H1 (cell line): ENCODE data around the gene PEAK1. TPM values are rescaled to one million over a fixed set of nuclear protein-coding genes. Genes with fewer than 3 reads are reported as not detected.

Experiments used
- ATF2 ChIP-seq: IDR thresholded peaks from 2 replicates; pipeline ENCODE4 v1.6.1; 2012; ENCODE audit warnings: low read length, inconsistent platforms
- BACH1 ChIP-seq: IDR thresholded peaks from 2 replicates; pipeline ENCODE4 v1.6.1; 2012; ENCODE audit warnings: low read length, improper control_type of control experiment
- BCL11A ChIP-seq, 2 experiments: IDR thresholded peaks; one replicate each; pipeline ENCODE4 v1.6.1; 2011; ENCODE audit warnings: low read depth in 2 of 2, low read length in 2 of 2, mild to moderate bottlenecking in 2 of 2
- E2F6 ChIP-seq: IDR thresholded peaks from 2 replicates; pipeline ENCODE4 v1.6.1; 2012; ENCODE audit warnings: inconsistent platforms
- KDM4A ChIP-seq: IDR thresholded peaks from one replicate; pipeline ENCODE4 v1.7.1; 2012; ENCODE audit warnings: low read depth, mild to moderate bottlenecking, moderate library complexity, low read length, inconsistent platforms; ENCODE audit not compliant: severe bottlenecking
- POLR2AphosphoS5 ChIP-seq: IDR thresholded peaks from 2 replicates; pipeline ENCODE4 v1.6.1; 2011; ENCODE audit warnings: low read depth, low read length
- POU5F1 ChIP-seq: IDR thresholded peaks from 2 replicates; pipeline ENCODE4 v1.6.1; 2011; ENCODE audit warnings: low read depth, mild to moderate bottlenecking, low read length, moderate library complexity
- RBBP5 ChIP-seq: IDR thresholded peaks from 2 replicates; pipeline ENCODE4 v1.7.1; 2012; ENCODE audit warnings: low read depth, mild to moderate bottlenecking, inconsistent platforms, low read length, moderate library complexity, borderline replicate concordance
- RFX5 ChIP-seq: IDR thresholded peaks from 2 replicates; pipeline ENCODE4 v1.6.1; 2011; ENCODE audit warnings: low read depth, low read length, improper control_type of control experiment, borderline replicate concordance
- RXRA ChIP-seq: IDR thresholded peaks from 2 replicates; pipeline ENCODE4 v1.6.1; 2011; ENCODE audit warnings: low read depth, mild to moderate bottlenecking, low read length, moderate library complexity; ENCODE audit not compliant: insufficient read depth
- USF2 ChIP-seq: IDR thresholded peaks from 2 replicates; pipeline ENCODE4 v1.6.1; 2011; ENCODE audit warnings: low read length, improper control_type of control experiment
- polyA plus RNA-seq, 7 experiments: library from polyadenylated mRNA; depleted of rRNA in 3 of 7; stranded (reverse) in 5 of 7; unstranded in 2 of 7; fragments of >200 nt in 5 of 7; fragments of 200-250 nt in 2 of 7; gene quantifications; 1 replicate in 5 of 7; 2 replicates in 1 of 7; 4 replicates in 1 of 7; pipeline versions ENCODE4 v1.2.1 to v1.2.3, GENCODE V29; 2011 to 2013; ENCODE audit warnings: missing spikeins in 2 of 7, mixed read lengths in 2 of 7
- total RNA-seq: library from RNA; stranded (reverse); fragmentation: NEBNext Ultra II Directional; extraction: Animal tissue kit (Norgen Biotek cat#: 25700); gene quantifications from 2 replicates; pipeline ENCODE4 v1.2.1, GENCODE V29; 2021

Gene PEAK1
- total and polyA plus RNA-seq, 2 of the 8 experiments (the other 6 are each of a cell fraction or from before 2014, with no cell fraction given): 8.8 to 44.8 TPM

GRCh38 chr15:77455696-77456321 is 35.9 kb upstream of the PEAK1 start (continued):
- TF ChIP-seq ATF2: no peak
- TF ChIP-seq RBBP5: no peak
- no peak for TF ChIP-seq E2F6
- TF ChIP-seq POLR2AphosphoS5: no peak
- no peak for TF ChIP-seq BCL11A (IDR thresholded peaks at IDR 0.05; ENCODE audit: low read depth in 2 of 2, low read length in 2 of 2)
- TF ChIP-seq KDM4A: no peak
- TF ChIP-seq RXRA: no peak
- TF ChIP-seq USF2: no peak
- TF ChIP-seq POU5F1: no peak
- no peak for TF ChIP-seq BACH1
- no peak for TF ChIP-seq RFX5
